ENCODE measurements around the gene EFCAB8.
"Not testable (repeated sequence)": the region's sequence is repeated elsewhere in the genome, so short reads cannot be mapped to it uniquely, and the experiment has no call there.

EFCAB8 gene

GRCh38 chr20:32973077-32973717, 114.5 kb downstream of the EFCAB8 start:
- DNase-seq (ENCODE audit: low read depth), result no peak

GRCh38 chr20:32974204-32975064, 115.7 kb downstream of the EFCAB8 start:
- not testable (repeated sequence) for DNase-seq (ENCODE audit: low read depth)

- DNase-seq (ENCODE audit: low read depth), result not testable (repeated sequence)
Measured at GRCh38 chr20:32975121-32975520, 116.4 kb downstream of the EFCAB8 start.

GRCh38 chr20:32975698-32976674, 117.3 kb downstream of the EFCAB8 start:
- no peak for DNase-seq (ENCODE audit: low read depth)

- DNase-seq (ENCODE audit: low read depth), result no peak
Measured at GRCh38 chr20:32976746-32977145, 118.0 kb downstream of the EFCAB8 start.

- no peak for DNase-seq (ENCODE audit: low read depth)
Measured at GRCh38 chr20:32977281-32978008, 118.7 kb downstream of the EFCAB8 start.

- DNase-seq (ENCODE audit: low read depth), result no peak
Measured at GRCh38 chr20:32978009-32978335, 119.2 kb downstream of the EFCAB8 start.

GRCh38 chr20:32979201-32979998, 120.7 kb downstream of the EFCAB8 start:
- no peak for DNase-seq (ENCODE audit: low read depth)

GRCh38 chr20:32980131-32980941, 121.6 kb downstream of the EFCAB8 start:
- DNase-seq (ENCODE audit: low read depth), result no peak

- no peak for DNase-seq (ENCODE audit: low read depth)
Measured at GRCh38 chr20:32980990-32981389, 122.3 kb downstream of the EFCAB8 start.

GRCh38 chr20:32982617-32983458, 124.1 kb downstream of the EFCAB8 start:
- DNase-seq (ENCODE audit: low read depth), result no peak

- DNase-seq (ENCODE audit: low read depth), result no peak
Measured at GRCh38 chr20:32983459-32984112, 124.9 kb downstream of the EFCAB8 start.

- no peak for DNase-seq (ENCODE audit: low read depth)
Measured at GRCh38 chr20:32984196-32984595, 125.5 kb downstream of the EFCAB8 start.

- DNase-seq (ENCODE audit: low read depth), result no peak
Measured at GRCh38 chr20:32984631-32985354, 126.1 kb downstream of the EFCAB8 start.

GRCh38 chr20:32985596-32985995, 126.9 kb downstream of the EFCAB8 start:
- no peak for DNase-seq (ENCODE audit: low read depth)

- DNase-seq (ENCODE audit: low read depth), result no peak
Measured at GRCh38 chr20:32986331-32986966, 127.7 kb downstream of the EFCAB8 start.
